ENCODE results near the gene MASP1. TPM values are rescaled to one million over a fixed set of nuclear protein-coding genes. Genes with fewer than 3 reads are reported as not detected.

Gene MASP1
- total and polyA plus RNA-seq, 2 experiments from 2014 or later = 1.6 to 3.0 TPM

GRCh38 chr3:187271582-187271981 is 20.0 kb downstream of the MASP1 start:
- H3K36me3 ChIP-seq (ENCODE audit: insufficient read depth) = peaks cover 6% of the 10 kb centered on the region; the same call in 1 of the 2 replicates
- ATAC-seq = no peak

More at GRCh38 chr3:187271582-187271981, 20.0 kb downstream of the MASP1 start:
- Mint-ChIP-seq H3K27ac (no peak overlapping the region), H3K36me3 (ENCODE audit: low read depth) (peaks cover 17% of the 10 kb centered on the region), H3K4me1 (peaks cover 31% of the 10 kb centered on the region), H3K9me3 (peaks cover 22% of the 10 kb centered on the region), H3K27me3 (ENCODE audit: insufficient read depth, low read depth, poor library complexity) (peaks cover 7% of the 10 kb centered on the region), H3K4me3 (no peak overlapping the region)
- no peaks in the 10 kb centered on the region for H4K20me1 ChIP-seq (replicated peaks; ENCODE audit: insufficient read depth)
- no peak overlapping the region for H3K4me3 ChIP-seq
- no peak overlapping the region for H3K27ac ChIP-seq (ENCODE audit: low read depth)
- peaks cover 3% of the 10 kb centered on the region; the same call in 1 of the 2 replicates for H3F3A ChIP-seq (replicated peaks; ENCODE audit: low read depth)
- H3K4me1 ChIP-seq (ENCODE audit: insufficient read depth) = peaks cover 22% of the 10 kb centered on the region
- no peak overlapping the region for H2AFZ ChIP-seq
- H3K9me2 ChIP-seq (ENCODE audit: insufficient read depth) = peaks cover 10% of the 10 kb centered on the region; the same call in 1 of the 2 replicates
- no peak overlapping the region for H3K4me2 ChIP-seq
- TF ChIP-seq REST (IDR thresholded peaks at IDR 0.05; ENCODE audit: unreplicated experiment) (no peak), POLR2AphosphoS5 (IDR thresholded peaks at IDR 0.05; ENCODE audit: low read depth) (no peak), STAT1 (IDR thresholded peaks at IDR 0.05; ENCODE audit: unreplicated experiment) (no peak), JUNB (IDR thresholded peaks at IDR 0.05; ENCODE audit: unreplicated experiment) (no peak), ZNF331 (CRISPR knock-in tag; IDR thresholded peaks at IDR 0.05; ENCODE audit: low read depth) (no peak), ETS1 (IDR thresholded peaks at IDR 0.05) (no peak), ZNF462 (CRISPR knock-in tag; IDR thresholded peaks at IDR 0.05) (no peak), ZNF114 (CRISPR knock-in tag; IDR thresholded peaks at IDR 0.05) (no peak), CTCF (conservative IDR thresholded peaks at IDR 0.05; ENCODE audit: low read depth in 2 of 2) (no peak), EZH2phosphoT487 (IDR thresholded peaks at IDR 0.05; ENCODE audit: unreplicated experiment) (no peak), NANOG (IDR thresholded peaks at IDR 0.05; ENCODE audit: borderline replicate concordance) (no peak), CREB1 (CRISPR knock-in tag; IDR thresholded peaks at IDR 0.05; ENCODE audit: low read depth) (no peak), EZH2 (IDR thresholded peaks at IDR 0.05; ENCODE audit: low read depth, unreplicated experiment) (no peak)
- H3K27me3 ChIP-seq (ENCODE audit: insufficient read depth) = no peaks in the 10 kb centered on the region
- no peaks in the 10 kb centered on the region for H3K79me2 ChIP-seq (replicated peaks; ENCODE audit: insufficient read depth)
- DNase-seq (ENCODE audit: low spot score) = no peak
